ENCODE measurements around the gene MAFB. TPM values are rescaled to one million over a fixed set of nuclear protein-coding genes. Genes with fewer than 3 reads are reported as not detected.

MAFB gene
- total RNA-seq, 2 donors from 2014 or later, result 0.64 to 1.6 TPM

DNA sequence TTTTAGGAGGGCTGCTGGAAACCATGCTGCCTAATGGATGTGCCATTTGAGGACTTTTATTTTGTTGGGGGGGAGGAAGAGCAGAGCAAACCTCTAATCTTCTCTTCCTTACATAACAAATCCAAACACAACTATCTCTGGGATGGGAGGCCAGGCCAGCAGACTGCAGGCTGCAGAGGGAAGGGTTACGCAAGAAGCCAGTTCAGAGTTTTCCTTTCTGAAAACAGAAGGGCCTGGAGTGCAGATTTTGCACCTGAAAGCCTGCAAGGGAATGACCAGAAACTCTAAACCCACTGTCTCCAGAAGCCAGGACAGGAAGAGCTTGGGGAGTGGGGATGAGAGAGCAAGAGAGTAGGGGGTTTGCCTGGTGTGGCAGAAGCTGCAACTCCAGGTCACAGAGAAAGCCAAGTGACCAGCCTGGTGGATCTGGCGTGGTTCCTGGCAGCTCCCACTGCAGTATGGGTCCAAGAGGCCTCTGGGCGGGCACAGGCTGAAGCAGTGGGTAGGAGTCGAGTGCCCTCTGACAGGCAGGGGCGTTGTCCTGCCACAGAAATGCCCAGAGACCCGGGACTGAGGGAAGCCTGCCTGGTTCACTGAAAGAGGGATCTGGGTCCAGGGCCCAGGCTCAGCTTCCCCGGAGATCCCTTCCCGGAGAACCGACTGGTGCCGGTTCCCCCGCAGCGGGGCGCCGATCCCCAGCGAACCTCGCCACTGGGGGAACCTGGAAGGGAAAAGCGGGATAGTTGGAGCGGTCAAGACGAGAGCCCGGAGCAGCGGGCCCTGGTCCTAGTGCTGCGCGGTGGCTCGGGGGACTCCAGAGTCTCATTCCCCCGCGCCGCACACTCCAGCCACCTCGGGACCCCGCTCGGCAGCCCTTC is 6.7 kb downstream of the MAFB start:
- Mint-ChIP-seq H3K4me3 (no peak overlapping the region), H3K9me3 (no peaks in the 10 kb centered on the region), H3K27ac (no peak overlapping the region), H3K4me1 (ENCODE audit: low read depth in 2 of 2) (peaks cover 0 to 7% of the 10 kb centered on the region in 2 donors), H3K36me3 (no peaks in the 10 kb centered on the region), H3K27me3 (peaks cover 43 to 62% of the 10 kb centered on the region in 2 donors)
- DNase-seq (ENCODE audit: low spot score) (no peak), ATAC-seq (no peak)

DNA sequence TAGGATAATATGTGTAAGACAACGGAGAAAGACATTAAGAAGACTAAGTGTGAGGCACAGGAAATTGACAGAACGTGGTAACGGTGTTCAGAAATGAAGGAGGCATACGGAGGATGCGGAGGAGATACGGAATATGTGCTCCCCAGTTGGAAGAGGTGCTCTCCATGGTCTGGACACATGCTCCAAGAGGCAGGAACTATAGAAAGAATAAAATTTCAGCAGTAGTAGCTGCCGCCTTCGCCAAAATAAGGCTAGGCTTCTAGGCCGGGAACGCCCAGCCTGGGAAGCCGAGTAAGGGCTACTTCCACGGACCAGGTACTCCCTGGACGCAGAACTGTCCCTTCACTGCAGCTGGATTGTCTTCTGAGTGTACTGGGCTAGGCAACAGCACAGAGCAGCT is 7.4 kb downstream of the MAFB start:
- Mint-ChIP-seq H3K4me3 (no peak overlapping the region), H3K4me1 (ENCODE audit: low read depth in 2 of 2) (peaks cover 0 to 5% of the 10 kb centered on the region in 2 donors), H3K27ac (no peak overlapping the region), H3K27me3 (peaks cover 45 to 68% of the 10 kb centered on the region in 2 donors), H3K36me3 (no peaks in the 10 kb centered on the region), H3K9me3 (no peaks in the 10 kb centered on the region)
- ATAC-seq, result no peak
- DNase-seq (ENCODE audit: low spot score), result no peak

DNA sequence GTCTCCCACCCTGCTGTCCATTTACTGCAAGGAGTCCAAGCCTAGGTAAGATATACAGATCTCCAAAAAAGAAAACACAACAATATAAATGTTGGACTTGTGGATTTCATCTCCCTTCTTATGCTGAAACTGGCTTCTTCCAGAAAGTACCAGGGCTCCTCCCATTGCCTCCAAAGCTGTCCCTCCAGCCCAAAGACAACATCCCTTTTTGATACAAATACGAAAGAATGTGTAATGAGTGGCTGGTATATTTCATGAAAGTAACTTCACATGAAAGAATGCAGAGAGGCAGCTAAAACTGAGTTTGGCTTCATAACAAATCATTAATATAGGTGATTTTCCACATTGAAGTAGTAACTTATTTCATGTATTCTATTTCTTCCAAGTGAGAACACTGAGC is 7.9 kb downstream of the MAFB start:
- Mint-ChIP-seq H3K9me3 (no peaks in the 10 kb centered on the region), H3K4me3 (no peak overlapping the region), H3K27ac (no peak overlapping the region), H3K27me3 (peaks cover 46 to 70% of the 10 kb centered on the region in 2 donors), H3K36me3 (no peaks in the 10 kb centered on the region), H3K4me1 (ENCODE audit: low read depth in 2 of 2) (peaks cover 0 to 5% of the 10 kb centered on the region in 2 donors)
- ATAC-seq (no peak), DNase-seq (ENCODE audit: low spot score) (no peak)

DNA sequence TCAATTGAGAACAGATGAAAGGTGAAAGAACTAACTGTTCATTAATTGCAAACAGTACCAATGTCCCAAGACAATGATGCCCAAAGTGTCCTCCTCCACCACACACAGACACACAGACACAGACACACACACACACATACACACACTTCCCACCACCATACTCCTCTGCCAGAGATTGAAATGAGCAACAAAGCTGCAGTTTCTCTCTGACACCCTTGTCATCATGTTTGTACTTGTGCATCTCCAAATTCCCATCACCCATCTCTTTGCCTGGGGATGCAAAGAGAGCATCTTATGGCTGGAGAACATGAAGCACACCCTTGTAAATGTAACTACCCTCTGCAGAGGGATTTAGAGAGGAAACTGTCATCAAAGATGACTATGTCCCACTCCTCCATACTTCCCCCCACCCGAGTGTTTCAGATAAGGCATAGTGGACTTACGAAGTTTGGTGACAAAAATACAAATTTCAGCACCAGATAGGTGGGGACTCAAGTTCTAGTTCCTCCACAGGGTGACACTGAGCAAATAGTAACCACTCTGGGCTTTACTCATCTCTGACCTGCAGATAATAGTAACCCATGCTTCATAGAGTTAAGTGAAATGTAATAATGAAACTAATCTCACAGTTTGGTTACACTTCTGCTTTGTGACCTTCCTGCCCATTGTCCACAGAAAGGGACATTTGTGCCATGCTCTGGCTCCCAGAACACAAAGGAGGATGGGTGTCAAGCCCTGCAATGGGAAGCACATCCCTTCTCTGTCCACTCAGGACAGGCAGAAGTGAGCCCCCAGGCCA is 8.7 kb downstream of the MAFB start:
- Mint-ChIP-seq H3K36me3 (no peaks in the 10 kb centered on the region), H3K4me1 (ENCODE audit: low read depth in 2 of 2) (peaks cover 0 to 5% of the 10 kb centered on the region in 2 donors), H3K27me3 (peaks cover 47 to 71% of the 10 kb centered on the region in 2 donors), H3K27ac (no peak overlapping the region), H3K4me3 (no peak overlapping the region), H3K9me3 (no peaks in the 10 kb centered on the region)
- DNase-seq (ENCODE audit: low spot score) (no peak), ATAC-seq (no peak)

DNA sequence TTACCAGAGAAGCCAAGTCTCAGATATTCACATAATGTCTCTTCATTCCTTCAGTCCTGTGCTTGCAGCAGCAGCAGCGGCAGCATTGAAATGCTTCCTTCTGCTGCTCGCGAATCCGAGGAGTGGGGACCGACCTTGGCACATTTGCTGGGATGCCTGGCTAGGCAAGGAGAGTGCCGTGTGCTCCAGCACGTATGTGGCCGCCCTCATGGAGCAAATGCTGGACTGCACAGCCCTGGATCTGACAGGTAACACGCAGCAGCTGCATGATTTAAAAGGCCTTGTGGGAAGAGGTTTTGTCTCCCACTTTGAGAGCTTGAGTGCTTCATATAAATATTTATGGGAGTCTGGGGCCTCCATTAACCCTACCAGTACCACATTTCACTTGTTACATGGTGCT is 9.9 kb downstream of the MAFB start:
- Mint-ChIP-seq H3K27ac (no peak overlapping the region), H3K4me1 (ENCODE audit: low read depth in 2 of 2) (peaks cover 0 to 5% of the 10 kb centered on the region in 2 donors), H3K36me3 (no peaks in the 10 kb centered on the region), H3K9me3 (no peaks in the 10 kb centered on the region), H3K27me3 (peaks cover 39 to 60% of the 10 kb centered on the region in 2 donors), H3K4me3 (no peak overlapping the region)
- ATAC-seq (no peak), DNase-seq (ENCODE audit: low spot score) (no peak)

DNA sequence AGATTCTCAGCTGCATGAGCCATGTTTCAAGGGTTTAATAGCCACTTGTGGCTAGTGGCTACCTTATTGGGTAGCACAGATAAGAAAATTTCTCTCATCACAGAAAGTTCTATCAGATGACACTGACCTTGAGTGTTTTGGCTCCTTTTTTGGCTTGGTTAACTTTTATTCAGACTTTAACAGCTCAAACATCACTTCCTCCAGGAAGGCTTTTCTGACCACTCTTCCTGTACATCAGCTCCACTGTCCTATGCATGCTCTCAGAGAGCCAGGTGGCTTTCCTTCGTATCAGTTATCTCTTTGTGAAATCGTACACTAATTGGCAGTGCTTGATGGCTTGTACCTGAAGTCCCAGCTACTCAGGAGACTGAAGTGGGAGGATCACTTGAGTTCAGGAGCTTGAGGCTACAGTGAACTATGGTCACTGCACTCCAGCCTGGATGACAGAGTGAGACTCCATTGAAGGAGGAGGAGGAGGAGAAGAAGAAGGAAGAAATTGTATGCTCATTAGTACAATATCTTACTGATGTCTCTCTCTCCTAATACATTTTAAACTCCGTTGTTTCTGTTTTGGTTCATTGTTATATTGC is 10.7 kb downstream of the MAFB start:
- Mint-ChIP-seq H3K36me3 (no peaks in the 10 kb centered on the region), H3K27ac (no peak overlapping the region), H3K4me3 (no peak overlapping the region), H3K4me1 (ENCODE audit: low read depth in 2 of 2) (peaks cover 0 to 5% of the 10 kb centered on the region in 2 donors), H3K27me3 (peaks cover 41 to 62% of the 10 kb centered on the region in 2 donors), H3K9me3 (no peaks in the 10 kb centered on the region)
- ATAC-seq, result no peak
- DNase-seq (ENCODE audit: low spot score), result no peak

DNA sequence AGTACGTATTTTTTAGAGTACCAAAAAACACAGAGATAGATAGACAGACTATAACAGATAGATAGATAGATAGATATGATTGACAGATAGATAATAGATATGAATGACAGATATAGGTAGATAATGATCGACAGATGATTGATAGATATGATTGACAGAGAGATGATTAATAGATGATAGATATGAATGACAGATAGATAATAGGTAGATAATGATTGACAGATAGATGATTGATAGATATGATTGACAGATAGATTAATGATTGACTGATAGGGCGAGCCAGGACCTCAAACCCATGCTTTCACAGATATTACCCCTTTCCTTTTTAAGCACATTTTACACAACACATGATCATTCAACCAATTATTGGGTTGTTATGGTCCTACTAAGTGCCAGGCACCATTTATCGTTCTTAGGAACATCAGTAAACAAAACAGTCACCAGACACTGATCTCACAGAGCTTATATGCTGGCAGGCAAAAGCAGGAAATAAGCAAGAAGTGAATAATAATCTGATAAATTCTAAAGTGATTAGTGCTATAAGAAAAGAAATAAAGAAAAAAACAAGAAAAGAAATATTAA is 11.6 kb downstream of the MAFB start:
- H3K27me3 Mint-ChIP-seq, result peaks cover 37 to 53% of the 10 kb centered on the region in 2 donors
- peaks cover 0 to 2% of the 10 kb centered on the region in 2 donors for H3K4me1 Mint-ChIP-seq (ENCODE audit: low read depth in 2 of 2)
- no peak overlapping the region for H3K4me3 Mint-ChIP-seq
- no peaks in the 10 kb centered on the region for H3K36me3 Mint-ChIP-seq
- ATAC-seq (no peak), DNase-seq (ENCODE audit: low spot score) (no peak)
- no peaks in the 10 kb centered on the region for H3K9me3 Mint-ChIP-seq
- no peak overlapping the region for H3K27ac Mint-ChIP-seq

DNA sequence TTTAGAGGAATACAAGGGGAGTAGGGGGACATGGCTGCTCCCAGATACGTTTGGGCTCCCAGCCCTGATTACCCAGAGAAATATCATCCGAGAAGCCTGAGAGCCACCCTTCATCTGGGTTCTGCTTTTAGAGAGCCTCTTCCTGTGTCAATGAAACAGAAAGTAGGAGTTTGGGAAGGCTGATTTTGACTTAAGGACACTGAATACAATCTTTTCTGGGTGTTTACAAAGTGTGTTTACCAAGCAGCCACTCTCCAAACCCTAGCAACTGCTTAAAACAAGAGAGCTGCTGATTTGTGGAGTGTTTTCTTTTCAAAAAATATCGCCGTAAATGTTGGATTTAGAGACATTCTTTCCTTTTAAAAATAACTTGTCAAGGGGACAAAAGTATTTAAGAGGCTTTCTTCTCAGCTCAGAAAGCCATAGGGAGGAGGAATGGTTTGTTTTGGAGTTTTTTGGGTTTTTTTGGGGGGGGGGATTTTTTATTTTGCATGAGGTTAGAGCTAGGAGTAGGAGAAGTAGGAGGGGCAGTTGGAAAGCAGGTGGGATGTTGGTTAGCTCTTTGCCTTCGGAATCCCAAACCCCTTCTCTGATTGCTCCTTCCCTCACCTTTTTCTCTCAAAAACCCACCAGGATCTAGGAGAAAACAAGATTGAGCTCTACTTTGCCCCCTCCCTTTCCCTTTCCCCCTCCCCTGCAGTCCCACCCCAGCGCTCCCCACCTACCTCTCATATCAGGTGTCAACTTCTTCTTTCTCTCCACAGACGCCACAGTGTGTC is 12.4 kb downstream of the MAFB start:
- ATAC-seq, result no peak
- Mint-ChIP-seq H3K9me3 (no peaks in the 10 kb centered on the region), H3K36me3 (no peaks in the 10 kb centered on the region), H3K27me3 (peaks cover 32 to 46% of the 10 kb centered on the region in 2 donors), H3K27ac (no peak overlapping the region), H3K4me1 (ENCODE audit: low read depth in 2 of 2) (no peaks in the 10 kb centered on the region), H3K4me3 (no peak overlapping the region)
- no peak for DNase-seq (ENCODE audit: low spot score)

DNA sequence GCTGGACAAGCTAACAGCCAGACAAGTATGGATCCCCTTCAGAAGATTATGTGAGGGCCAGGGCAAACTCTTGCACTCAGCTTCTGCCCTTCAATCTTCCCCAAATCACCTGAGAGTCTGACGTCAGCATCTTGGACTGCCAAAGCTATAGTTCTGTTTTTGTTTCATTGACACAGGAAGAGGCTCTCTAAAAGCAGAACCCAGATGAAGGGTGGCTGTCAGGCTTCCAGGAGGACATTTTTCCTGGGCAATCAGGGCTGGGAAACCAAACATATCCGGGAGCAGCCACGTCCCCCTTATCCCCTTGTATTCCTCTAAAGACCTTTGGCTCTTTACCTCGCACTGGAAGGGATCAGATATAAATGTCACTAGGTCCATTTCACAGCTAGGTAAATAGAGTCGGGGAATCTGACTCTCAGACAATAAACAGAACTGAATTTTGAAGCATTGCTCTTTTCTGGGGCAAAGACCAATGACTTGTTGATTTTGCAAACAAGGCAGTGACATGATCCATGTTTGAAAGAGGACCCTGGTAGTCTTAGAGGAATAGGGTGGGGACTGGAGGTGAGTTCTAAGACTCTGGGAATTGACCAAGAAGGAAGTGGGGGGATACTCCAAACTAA is 13.3 kb downstream of the MAFB start:
- DNase-seq (ENCODE audit: low spot score) (no peak), ATAC-seq (no peak)
- Mint-ChIP-seq H3K27ac (no peak overlapping the region), H3K4me3 (no peak overlapping the region), H3K27me3 (peaks cover 28 to 45% of the 10 kb centered on the region in 2 donors), H3K9me3 (no peaks in the 10 kb centered on the region), H3K4me1 (ENCODE audit: low read depth in 2 of 2) (no peaks in the 10 kb centered on the region), H3K36me3 (no peaks in the 10 kb centered on the region)

DNA sequence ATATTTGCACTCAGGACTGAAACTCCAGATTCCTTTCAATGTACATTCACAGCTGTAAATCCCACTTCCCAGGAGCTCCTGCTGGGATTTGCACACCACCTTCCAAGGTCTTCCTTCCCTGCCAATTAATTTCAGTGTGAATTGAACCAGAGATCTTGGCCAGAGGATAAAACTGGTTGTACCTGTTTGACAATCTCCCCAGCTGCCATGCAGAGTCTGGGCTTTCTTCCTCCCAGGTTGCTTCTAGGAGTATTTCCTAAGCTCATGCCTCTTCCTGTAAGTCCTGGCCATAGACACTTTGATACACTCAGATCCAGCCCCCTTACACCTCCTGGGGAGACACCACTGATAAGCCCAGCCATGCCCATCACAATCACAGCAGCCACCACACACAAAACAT is 15.6 kb downstream of the MAFB start:
- no peaks in the 10 kb centered on the region for H3K9me3 Mint-ChIP-seq
- DNase-seq (ENCODE audit: low spot score) (no peak), ATAC-seq (no peak)
- H3K36me3 Mint-ChIP-seq, result no peaks in the 10 kb centered on the region
- H3K4me1 Mint-ChIP-seq (ENCODE audit: low read depth in 2 of 2), result no peaks in the 10 kb centered on the region
- H3K4me3 Mint-ChIP-seq, result no peak overlapping the region
- no peak overlapping the region for H3K27ac Mint-ChIP-seq
- peaks cover 22 to 38% of the 10 kb centered on the region in 2 donors for H3K27me3 Mint-ChIP-seq

DNA sequence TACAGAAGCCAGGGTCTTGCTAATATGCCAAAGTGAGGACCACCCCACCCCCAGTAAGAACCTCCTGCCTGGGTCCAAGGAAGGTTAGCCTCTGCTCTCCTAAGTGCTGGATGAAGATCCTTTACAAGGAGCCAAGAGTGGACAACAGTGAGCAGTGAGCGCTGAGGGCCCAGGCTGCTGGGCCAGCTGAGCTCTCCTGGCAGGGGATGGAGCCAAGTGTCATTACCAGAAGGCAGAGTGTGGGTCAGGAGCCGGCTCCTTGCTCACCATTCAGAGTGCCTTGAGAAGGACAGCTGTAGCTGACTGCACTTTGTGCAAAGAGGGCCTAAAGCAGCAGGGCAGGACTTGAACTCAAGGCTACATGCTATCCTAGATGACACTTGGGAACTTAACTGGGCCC is 16.9 kb downstream of the MAFB start:
- DNase-seq (ENCODE audit: low spot score), result no peak
- Mint-ChIP-seq H3K9me3 (no peaks in the 10 kb centered on the region), H3K27me3 (peaks cover 16 to 29% of the 10 kb centered on the region in 2 donors), H3K36me3 (no peaks in the 10 kb centered on the region), H3K4me1 (ENCODE audit: low read depth in 2 of 2) (no peaks in the 10 kb centered on the region), H3K27ac (no peak overlapping the region), H3K4me3 (no peak overlapping the region)
- ATAC-seq, result no peak

DNA sequence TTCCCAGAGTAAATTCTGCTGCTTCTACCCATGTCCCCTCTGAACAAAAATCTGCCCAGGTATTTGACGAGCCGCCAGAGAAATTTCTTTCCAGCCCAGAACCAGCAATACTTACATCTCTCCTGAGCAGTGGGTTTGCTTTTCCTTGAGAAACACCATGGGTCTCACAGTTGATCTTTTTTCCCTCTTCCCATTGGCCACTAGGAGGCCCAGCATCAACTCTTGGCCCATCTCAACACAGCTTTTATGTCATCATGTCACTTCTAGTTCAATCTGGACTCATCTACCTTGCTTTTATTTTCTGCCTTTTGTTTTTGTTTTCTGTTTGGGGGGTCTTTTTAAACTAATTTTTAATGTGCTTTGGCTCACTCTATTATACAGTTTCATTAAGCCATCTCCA is 18.8 kb downstream of the MAFB start:
- H3K4me1 Mint-ChIP-seq (ENCODE audit: low read depth in 2 of 2), result no peaks in the 10 kb centered on the region
- H3K27me3 Mint-ChIP-seq, result peaks cover 9 to 24% of the 10 kb centered on the region in 2 donors
- ATAC-seq, result no peak
- H3K9me3 Mint-ChIP-seq, result no peaks in the 10 kb centered on the region
- H3K36me3 Mint-ChIP-seq, result no peaks in the 10 kb centered on the region
- H3K27ac Mint-ChIP-seq, result no peak overlapping the region
- H3K4me3 Mint-ChIP-seq, result no peak overlapping the region
- no peak for DNase-seq (ENCODE audit: low spot score)

DNA sequence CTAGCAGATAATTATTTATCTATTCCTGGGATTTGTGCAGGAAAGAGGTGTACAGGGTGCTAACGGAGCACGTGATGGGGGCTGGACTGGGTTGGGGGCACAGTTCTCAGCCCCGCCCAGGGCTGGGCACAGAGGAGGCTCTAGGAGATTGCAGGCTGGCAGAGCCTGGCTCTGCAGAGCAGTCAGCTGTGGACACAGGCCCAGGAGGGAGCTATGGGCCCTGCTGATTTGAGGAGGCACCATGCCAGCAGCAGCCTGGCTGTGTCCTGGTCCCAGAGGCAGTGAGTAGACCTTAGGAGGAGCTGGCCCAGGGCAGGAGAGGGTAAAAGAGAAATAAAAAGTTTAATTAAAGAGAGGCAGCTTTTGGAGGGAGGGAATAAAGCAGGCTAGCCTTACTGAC is 19.3 kb downstream of the MAFB start:
- Mint-ChIP-seq H3K4me1 (ENCODE audit: low read depth in 2 of 2) (no peaks in the 10 kb centered on the region), H3K27me3 (peaks cover 9 to 24% of the 10 kb centered on the region in 2 donors), H3K4me3 (no peak overlapping the region), H3K9me3 (no peaks in the 10 kb centered on the region), H3K36me3 (no peaks in the 10 kb centered on the region), H3K27ac (no peak overlapping the region)
- ATAC-seq (no peak), DNase-seq (ENCODE audit: low spot score) (no peak)

Measured in natural killer cell treated with Interleukin-12 subunit alpha and Interleukin-12 subunit beta and Interleukin-15 and Interleukin-18, amount 100 ng/mL, for 72 hours (primary cell).